ENCODE data around the gene MAST4. TPM values are rescaled to one million over a fixed set of nuclear protein-coding genes. Genes with fewer than 3 reads are reported as not detected.

MAST4 gene
- total and polyA plus RNA-seq, 2 donors: 17.0 to 18.8 TPM

- peaks cover 0 to 3% of the 10 kb centered on the region in 2 donors for H3K9me3 ChIP-seq (ENCODE audit: control insufficient read depth in 2 of 2, insufficient read depth in 1 of 2, low read length in 1 of 2)
- H3K27ac ChIP-seq (ENCODE audit: low read depth in 1 of 2, low read length in 1 of 2): no peak overlapping the region
- no peaks in the 10 kb centered on the region for H3K4me1 ChIP-seq (ENCODE audit: control insufficient read depth in 2 of 2, insufficient read depth in 2 of 2, low read length in 2 of 2)
- no peak for DNase-seq (ENCODE audit: low read depth in 6 of 9, low spot score in 9 of 9)
- no peak overlapping the region for H3K4me3 ChIP-seq (ENCODE audit: low read length in 2 of 2)
- WGBS: 96% methylated on average over 4 of the region's 4 CpGs
- H3K36me3 ChIP-seq (ENCODE audit: control insufficient read depth in 2 of 2, insufficient read depth in 2 of 2, low read length in 1 of 2): peaks cover 41 to 84% of the 10 kb centered on the region in 2 donors
- H3K27me3 ChIP-seq (ENCODE audit: control insufficient read depth in 2 of 2, insufficient read depth in 1 of 2, low read length in 1 of 2): no peaks in the 10 kb centered on the region
Observed at GRCh38 chr5:67140413-67140812, 544.2 kb downstream of the MAST4 start.

- no peak overlapping the region for H3K27ac ChIP-seq (ENCODE audit: low read depth in 1 of 2, low read length in 1 of 2)
- no peaks in the 10 kb centered on the region for H3K27me3 ChIP-seq (ENCODE audit: control insufficient read depth in 2 of 2, insufficient read depth in 1 of 2, low read length in 1 of 2)
- H3K4me1 ChIP-seq (ENCODE audit: control insufficient read depth in 2 of 2, insufficient read depth in 2 of 2, low read length in 2 of 2): no peaks in the 10 kb centered on the region
- H3K4me3 ChIP-seq (ENCODE audit: low read length in 2 of 2): no peak overlapping the region
- H3K9me3 ChIP-seq (ENCODE audit: control insufficient read depth in 2 of 2, insufficient read depth in 1 of 2, low read length in 1 of 2): peaks cover 0 to 3% of the 10 kb centered on the region in 2 donors
- H3K36me3 ChIP-seq (ENCODE audit: control insufficient read depth in 2 of 2, insufficient read depth in 2 of 2, low read length in 1 of 2): peaks cover 36 to 86% of the 10 kb centered on the region in 2 donors
- no peak for DNase-seq (ENCODE audit: low read depth in 6 of 9, low spot score in 9 of 9)
Observed at GRCh38 chr5:67141644-67142043, 545.5 kb downstream of the MAST4 start.

- H3K27ac ChIP-seq (ENCODE audit: low read depth in 1 of 2, low read length in 1 of 2): no peak overlapping the region
- peaks cover 0 to 3% of the 10 kb centered on the region in 2 donors for H3K9me3 ChIP-seq (ENCODE audit: control insufficient read depth in 2 of 2, insufficient read depth in 1 of 2, low read length in 1 of 2)
- 97% methylated on average over 8 of the region's 8 CpGs for WGBS
- H3K27me3 ChIP-seq (ENCODE audit: control insufficient read depth in 2 of 2, insufficient read depth in 1 of 2, low read length in 1 of 2): no peaks in the 10 kb centered on the region
- H3K36me3 ChIP-seq (ENCODE audit: control insufficient read depth in 2 of 2, insufficient read depth in 2 of 2, low read length in 1 of 2): peaks cover 34 to 85% of the 10 kb centered on the region in 2 donors
- H3K4me1 ChIP-seq (ENCODE audit: control insufficient read depth in 2 of 2, insufficient read depth in 2 of 2, low read length in 2 of 2): no peaks in the 10 kb centered on the region
- H3K4me3 ChIP-seq (ENCODE audit: low read length in 2 of 2): no peak overlapping the region
- no peak for DNase-seq (ENCODE audit: low read depth in 6 of 9, low spot score in 9 of 9)
Observed at GRCh38 chr5:67142816-67143215, 546.6 kb downstream of the MAST4 start.

- Histone ChIP-seq H3K4me3 (ENCODE audit: low read length in 2 of 2) (no peak overlapping the region), H3K36me3 (ENCODE audit: control insufficient read depth in 2 of 2, insufficient read depth in 2 of 2, low read length in 1 of 2) (peaks cover 35 to 89% of the 10 kb centered on the region in 2 donors), H3K27ac (ENCODE audit: low read depth in 1 of 2, low read length in 1 of 2) (no peak overlapping the region), H3K9me3 (ENCODE audit: control insufficient read depth in 2 of 2, insufficient read depth in 1 of 2, low read length in 1 of 2) (peaks cover 0 to 3% of the 10 kb centered on the region in 2 donors), H3K27me3 (ENCODE audit: control insufficient read depth in 2 of 2, insufficient read depth in 1 of 2, low read length in 1 of 2) (no peaks in the 10 kb centered on the region), H3K4me1 (ENCODE audit: control insufficient read depth in 2 of 2, insufficient read depth in 2 of 2, low read length in 2 of 2) (no peaks in the 10 kb centered on the region)
- 98% methylated on average over 2 of the region's 2 CpGs for WGBS
- no peak for DNase-seq (ENCODE audit: low read depth in 6 of 9, low spot score in 9 of 9)
Observed at GRCh38 chr5:67143549-67143948, 547.4 kb downstream of the MAST4 start.

DNA sequence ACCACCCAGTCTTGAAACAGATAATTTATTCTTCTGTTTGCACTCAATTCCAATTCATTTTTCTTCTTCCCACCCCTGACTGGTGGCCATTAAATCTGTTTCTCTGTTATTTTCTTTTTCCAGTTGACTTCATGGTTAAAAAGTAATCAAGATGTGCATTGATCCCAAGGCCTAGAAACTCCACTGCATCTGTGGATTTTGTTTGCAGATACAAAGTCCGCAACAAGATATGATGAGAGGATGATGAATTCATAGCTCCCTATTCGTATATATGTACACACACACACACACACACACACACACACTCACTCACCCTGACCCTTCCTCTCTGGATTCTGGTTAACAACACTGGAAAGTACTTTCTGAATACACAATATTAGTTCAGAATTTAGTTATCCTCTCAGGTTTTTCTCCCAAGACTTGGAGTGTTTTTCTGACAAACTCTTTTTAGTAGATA, 548.0 kb downstream of the MAST4 start:
- DNase-seq (ENCODE audit: low read depth in 6 of 9, low spot score in 9 of 9): no peak
- WGBS: 96% methylated on average over 2 of the region's 2 CpGs
- Histone ChIP-seq H3K36me3 (ENCODE audit: control insufficient read depth in 2 of 2, insufficient read depth in 2 of 2, low read length in 1 of 2) (peaks cover 36 to 90% of the 10 kb centered on the region in 2 donors), H3K27me3 (ENCODE audit: control insufficient read depth in 2 of 2, insufficient read depth in 1 of 2, low read length in 1 of 2) (no peaks in the 10 kb centered on the region), H3K4me1 (ENCODE audit: control insufficient read depth in 2 of 2, insufficient read depth in 2 of 2, low read length in 2 of 2) (no peaks in the 10 kb centered on the region), H3K4me3 (ENCODE audit: low read length in 2 of 2) (no peak overlapping the region), H3K27ac (ENCODE audit: low read depth in 1 of 2, low read length in 1 of 2) (no peak overlapping the region), H3K9me3 (ENCODE audit: control insufficient read depth in 2 of 2, insufficient read depth in 1 of 2, low read length in 1 of 2) (peaks cover 0 to 3% of the 10 kb centered on the region in 2 donors)

- H3K36me3 ChIP-seq (ENCODE audit: control insufficient read depth in 2 of 2, insufficient read depth in 2 of 2, low read length in 1 of 2): peaks cover 41 to 93% of the 10 kb centered on the region in 2 donors
- peaks cover 0 to 3% of the 10 kb centered on the region in 2 donors for H3K9me3 ChIP-seq (ENCODE audit: control insufficient read depth in 2 of 2, insufficient read depth in 1 of 2, low read length in 1 of 2)
- no peak for DNase-seq (ENCODE audit: low read depth in 6 of 9, low spot score in 9 of 9)
- no peaks in the 10 kb centered on the region for H3K27me3 ChIP-seq (ENCODE audit: control insufficient read depth in 2 of 2, insufficient read depth in 1 of 2, low read length in 1 of 2)
- 94% methylated on average over 1 of the region's 1 CpG for WGBS
- H3K4me1 ChIP-seq (ENCODE audit: control insufficient read depth in 2 of 2, insufficient read depth in 2 of 2, low read length in 2 of 2): no peaks in the 10 kb centered on the region
- no peak overlapping the region for H3K4me3 ChIP-seq (ENCODE audit: low read length in 2 of 2)
- no peak overlapping the region for H3K27ac ChIP-seq (ENCODE audit: low read depth in 1 of 2, low read length in 1 of 2)
Observed at GRCh38 chr5:67146574-67146973, 550.4 kb downstream of the MAST4 start.

- WGBS: 98% methylated on average over 4 of the region's 4 CpGs
- Histone ChIP-seq H3K36me3 (ENCODE audit: control insufficient read depth in 2 of 2, insufficient read depth in 2 of 2, low read length in 1 of 2) (peaks cover 41 to 93% of the 10 kb centered on the region in 2 donors), H3K9me3 (ENCODE audit: control insufficient read depth in 2 of 2, insufficient read depth in 1 of 2, low read length in 1 of 2) (peaks cover 0 to 3% of the 10 kb centered on the region in 2 donors), H3K27me3 (ENCODE audit: control insufficient read depth in 2 of 2, insufficient read depth in 1 of 2, low read length in 1 of 2) (no peaks in the 10 kb centered on the region), H3K4me1 (ENCODE audit: control insufficient read depth in 2 of 2, insufficient read depth in 2 of 2, low read length in 2 of 2) (no peaks in the 10 kb centered on the region), H3K27ac (ENCODE audit: low read depth in 1 of 2, low read length in 1 of 2) (no peak overlapping the region), H3K4me3 (ENCODE audit: low read length in 2 of 2) (no peak overlapping the region)
- no peak for DNase-seq (ENCODE audit: low read depth in 6 of 9, low spot score in 9 of 9)
Observed at GRCh38 chr5:67146981-67147380, 550.8 kb downstream of the MAST4 start.

DNA sequence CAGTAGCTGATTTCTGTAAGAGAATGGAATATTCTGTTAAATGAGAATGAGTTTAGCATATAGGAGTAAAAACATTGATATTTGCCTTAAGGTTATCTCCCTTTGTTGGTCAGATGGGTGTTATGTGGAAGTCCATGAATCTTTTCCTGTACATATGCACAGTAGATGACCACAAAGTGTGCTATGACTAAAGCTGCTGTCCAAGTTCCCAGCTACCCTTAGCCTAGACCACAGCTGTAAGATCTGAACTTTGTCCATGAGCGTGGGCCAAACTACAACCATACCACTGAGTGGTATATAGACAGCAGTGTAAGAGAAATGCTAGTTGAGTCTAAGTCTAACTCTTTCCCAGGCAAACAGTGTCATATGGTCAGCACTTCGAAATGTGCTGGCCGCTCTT, 551.6 kb downstream of the MAST4 start:
- Histone ChIP-seq H3K4me1 (ENCODE audit: control insufficient read depth in 2 of 2, insufficient read depth in 2 of 2, low read length in 2 of 2) (no peaks in the 10 kb centered on the region), H3K9me3 (ENCODE audit: control insufficient read depth in 2 of 2, insufficient read depth in 1 of 2, low read length in 1 of 2) (peaks cover 0 to 3% of the 10 kb centered on the region in 2 donors), H3K36me3 (ENCODE audit: control insufficient read depth in 2 of 2, insufficient read depth in 2 of 2, low read length in 1 of 2) (peaks cover 40 to 92% of the 10 kb centered on the region in 2 donors), H3K27me3 (ENCODE audit: control insufficient read depth in 2 of 2, insufficient read depth in 1 of 2, low read length in 1 of 2) (no peaks in the 10 kb centered on the region), H3K4me3 (ENCODE audit: low read length in 2 of 2) (no peak overlapping the region), H3K27ac (ENCODE audit: low read depth in 1 of 2, low read length in 1 of 2) (no peak overlapping the region)
- DNase-seq (ENCODE audit: low read depth in 6 of 9, low spot score in 9 of 9): no peak
- WGBS: 98% methylated on average over 3 of the region's 3 CpGs

DNA sequence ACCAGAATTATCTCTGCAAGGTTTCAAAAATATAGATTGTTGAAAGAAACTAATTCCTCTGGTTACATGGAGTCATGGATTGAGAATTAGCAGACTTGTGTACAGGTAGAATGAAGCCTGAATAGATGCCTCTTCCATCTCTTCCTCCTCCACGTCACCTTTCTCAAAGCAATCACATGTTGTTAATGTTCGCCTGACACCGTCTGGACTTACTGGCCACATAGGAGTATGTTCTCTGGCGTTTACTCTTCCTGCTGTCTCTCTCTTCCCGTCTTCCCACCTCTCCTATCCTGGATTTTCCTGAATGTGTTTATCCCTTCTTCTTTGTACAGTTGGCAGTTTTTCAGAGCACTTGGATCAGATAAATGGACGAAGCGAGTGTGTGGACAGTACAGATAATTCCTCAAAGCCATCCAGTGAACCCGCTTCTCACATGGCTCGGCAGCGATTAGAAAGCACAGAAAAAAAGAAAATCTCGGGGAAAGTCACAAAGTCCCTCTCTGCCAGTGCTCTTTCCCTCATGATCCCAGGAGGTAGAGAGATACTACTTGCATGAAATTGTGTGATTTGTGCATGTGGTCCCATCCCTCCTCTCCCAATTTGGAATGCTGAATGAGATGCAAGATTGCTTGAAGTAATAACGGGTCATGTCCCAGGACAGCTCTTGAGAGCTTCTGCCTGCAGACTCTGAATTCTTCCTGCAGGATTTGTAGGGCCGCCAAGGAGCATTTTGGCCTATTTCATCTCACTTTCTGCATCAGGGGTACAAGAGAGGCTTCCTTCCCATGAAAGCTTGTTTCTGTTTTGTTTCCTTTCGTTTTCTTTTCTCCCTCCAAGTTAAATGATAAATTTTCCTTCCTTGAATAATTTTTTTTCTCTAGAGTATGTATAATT, 553.1 kb downstream of the MAST4 start:
- no peaks in the 10 kb centered on the region for H3K27me3 ChIP-seq (ENCODE audit: control insufficient read depth in 2 of 2, insufficient read depth in 1 of 2, low read length in 1 of 2)
- peaks cover 0 to 3% of the 10 kb centered on the region in 2 donors for H3K9me3 ChIP-seq (ENCODE audit: control insufficient read depth in 2 of 2, insufficient read depth in 1 of 2, low read length in 1 of 2)
- H3K27ac ChIP-seq (ENCODE audit: low read depth in 1 of 2, low read length in 1 of 2): no peak overlapping the region
- no peaks in the 10 kb centered on the region for H3K4me1 ChIP-seq (ENCODE audit: control insufficient read depth in 2 of 2, insufficient read depth in 2 of 2, low read length in 2 of 2)
- no peak overlapping the region for H3K4me3 ChIP-seq (ENCODE audit: low read length in 2 of 2)
- no peak for DNase-seq (ENCODE audit: low read depth in 6 of 9, low spot score in 9 of 9)
- peaks cover 33 to 90% of the 10 kb centered on the region in 2 donors for H3K36me3 ChIP-seq (ENCODE audit: control insufficient read depth in 2 of 2, insufficient read depth in 2 of 2, low read length in 1 of 2)
- WGBS: 96% methylated on average over 14 of the region's 14 CpGs
